Hematopoietic multipotent progenitor cell (in vitro differentiated cells): ENCODE results near the gene PCCB. TPM values are rescaled to one million over a fixed set of nuclear protein-coding genes. Genes with fewer than 3 reads are reported as not detected.

Source experiments
- DNase-seq, 3 donors: peaks; one replicate each; pipeline ENCODE4 v3.0.0-alpha.2; 2011 to 2015; ENCODE audit warnings: low read depth in 2 of 3, low spot score in 2 of 3
- total RNA-seq: library from RNA; depleted of rRNA; stranded (reverse); fragments of >200 nt; gene quantifications from one replicate; pipeline ENCODE4 v1.2.3, GENCODE V29; 2012

PCCB gene
- total RNA-seq, 1 donor: 63.0 TPM

DNA sequence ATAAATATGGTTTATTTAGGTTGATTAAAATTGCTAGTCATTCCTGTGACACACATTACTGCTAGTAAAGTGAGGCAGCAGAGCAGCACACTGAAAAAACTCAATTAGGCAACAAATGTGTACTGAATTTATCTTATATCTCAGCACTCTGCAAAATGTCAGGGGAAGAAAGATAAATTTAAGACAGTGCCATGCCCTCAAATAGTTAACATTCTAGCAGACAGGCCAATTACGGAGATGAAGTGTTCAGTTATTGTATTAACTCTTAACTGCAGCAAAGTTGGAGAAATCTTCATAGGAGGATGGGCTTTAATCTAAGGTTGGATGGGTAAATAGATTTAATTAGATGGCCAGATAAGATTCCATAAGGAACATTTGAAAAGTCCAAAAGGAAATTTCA lies 127.9 kb downstream of the PCCB start:
- DNase-seq: no peak

Other genes with a start within 250 kb of the PCCB start
- gene MSL2, start 54.0 kb upstream of the PCCB start, total RNA-seq: 44.2 TPM